Measurements from ENCODE around the gene GABARAP.

Gene GABARAP

DNA sequence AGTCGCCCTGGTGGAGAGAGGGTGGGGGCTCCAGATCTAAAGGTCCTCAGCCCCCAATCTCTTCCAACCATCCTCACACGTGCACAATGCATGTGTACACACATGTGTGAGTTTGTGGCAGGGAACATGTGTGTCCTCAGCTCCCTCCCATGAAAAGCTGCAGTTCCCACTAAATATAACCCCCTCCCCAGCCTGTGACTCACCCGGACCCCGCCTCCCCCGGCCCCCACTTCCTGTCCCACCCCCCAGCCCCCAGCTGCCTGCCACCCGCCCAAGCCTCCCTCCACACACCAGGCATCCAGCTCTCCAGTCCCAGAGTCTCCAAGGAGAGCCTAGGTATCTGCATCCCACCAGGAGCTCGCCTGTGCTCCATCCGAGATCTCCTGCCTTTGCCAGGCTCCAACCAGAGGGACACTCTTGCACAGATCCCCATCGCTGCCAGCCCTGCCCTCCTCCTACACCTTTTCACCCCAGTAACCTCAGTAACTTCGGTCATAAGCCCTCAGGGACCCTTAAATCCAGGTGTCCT lies 26.5 kb downstream of the GABARAP start:
- H3K4me3 ChIP-seq (ENCODE audit: low read depth, low read length), result peak overlapping the region; percentile 72
- TF ChIP-seq, protein P1, sequence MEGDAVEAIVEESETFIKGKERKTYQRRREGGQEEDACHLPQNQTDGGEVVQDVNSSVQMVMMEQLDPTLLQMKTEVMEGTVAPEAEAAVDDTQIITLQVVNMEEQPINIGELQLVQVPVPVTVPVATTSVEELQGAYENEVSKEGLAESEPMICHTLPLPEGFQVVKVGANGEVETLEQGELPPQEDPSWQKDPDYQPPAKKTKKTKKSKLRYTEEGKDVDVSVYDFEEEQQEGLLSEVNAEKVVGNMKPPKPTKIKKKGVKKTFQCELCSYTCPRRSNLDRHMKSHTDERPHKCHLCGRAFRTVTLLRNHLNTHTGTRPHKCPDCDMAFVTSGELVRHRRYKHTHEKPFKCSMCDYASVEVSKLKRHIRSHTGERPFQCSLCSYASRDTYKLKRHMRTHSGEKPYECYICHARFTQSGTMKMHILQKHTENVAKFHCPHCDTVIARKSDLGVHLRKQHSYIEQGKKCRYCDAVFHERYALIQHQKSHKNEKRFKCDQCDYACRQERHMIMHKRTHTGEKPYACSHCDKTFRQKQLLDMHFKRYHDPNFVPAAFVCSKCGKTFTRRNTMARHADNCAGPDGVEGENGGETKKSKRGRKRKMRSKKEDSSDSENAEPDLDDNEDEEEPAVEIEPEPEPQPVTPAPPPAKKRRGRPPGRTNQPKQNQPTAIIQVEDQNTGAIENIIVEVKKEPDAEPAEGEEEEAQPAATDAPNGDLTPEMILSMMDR (IDR thresholded peaks at IDR 0.05; ENCODE audit: low read depth, low read length), result no peak

DNA sequence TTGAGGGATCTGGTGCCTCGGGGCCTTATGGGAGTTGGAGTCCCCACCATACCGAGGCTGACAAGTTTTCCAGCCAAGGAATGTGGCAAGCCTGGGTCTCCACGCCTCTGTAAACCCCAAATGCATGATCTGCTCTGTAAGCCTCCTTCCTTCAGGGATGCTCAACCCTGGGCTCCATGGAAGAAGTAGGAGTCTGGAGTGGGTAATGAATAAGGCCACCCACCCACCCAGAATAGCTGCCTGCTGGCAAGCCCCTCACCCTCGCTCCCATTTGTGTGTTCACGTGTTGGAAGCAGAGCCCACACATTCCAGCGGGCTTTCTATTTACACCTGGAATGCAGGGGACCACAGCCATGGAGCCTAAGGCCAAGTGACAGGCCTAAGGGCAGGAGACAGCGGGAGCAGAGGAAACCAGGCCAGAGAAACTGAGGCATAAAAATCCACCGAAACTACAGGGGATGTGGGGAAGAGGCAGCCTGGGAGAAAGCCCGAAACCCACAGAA lies 27.1 kb downstream of the GABARAP start:
- TF ChIP-seq, protein P1 (IDR thresholded peaks at IDR 0.05; ENCODE audit: low read depth, low read length), result no peak
- peak overlapping the region; percentile 54 for H3K4me3 ChIP-seq (ENCODE audit: low read depth, low read length)

DNA sequence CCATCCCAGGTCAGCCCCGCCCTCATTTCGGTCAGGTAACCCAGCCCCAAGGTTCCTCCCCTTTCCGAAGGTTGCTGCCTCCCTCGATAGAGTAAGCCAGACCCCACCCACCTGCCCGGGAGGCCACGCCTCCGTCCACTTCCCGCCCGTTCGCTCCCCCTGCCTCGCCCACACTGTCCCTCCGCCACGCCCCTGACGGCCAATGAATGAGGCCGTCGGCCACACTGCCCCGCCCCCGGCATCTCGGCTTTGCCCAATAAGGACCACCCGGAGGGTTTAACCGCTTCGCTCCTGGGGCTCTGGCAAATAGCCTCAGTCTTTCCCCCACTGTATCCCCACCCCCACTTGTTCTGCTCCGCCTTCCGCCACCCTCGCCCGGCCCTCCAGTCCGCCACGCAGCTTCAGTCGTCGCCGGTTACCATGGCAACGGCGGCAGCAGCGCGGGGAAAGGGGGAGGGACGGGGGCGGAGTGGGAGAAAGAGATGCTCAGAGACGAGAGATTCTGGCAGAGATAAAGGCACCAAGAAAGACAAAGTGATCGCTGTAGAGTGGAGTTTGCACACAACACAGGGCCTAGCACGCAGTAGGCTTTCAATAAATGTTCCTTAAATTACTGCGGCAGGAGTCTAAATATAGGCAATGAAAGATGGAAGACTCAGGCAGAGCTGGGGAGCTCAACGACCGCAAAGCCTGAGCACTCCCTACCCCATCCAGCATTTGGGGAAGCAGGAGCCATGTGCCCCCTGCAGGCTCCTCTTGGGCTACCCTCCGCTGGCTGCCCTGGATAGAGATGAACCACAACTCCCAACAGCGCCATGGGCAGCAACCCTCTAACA lies 27.7 kb downstream of the GABARAP start:
- TF ChIP-seq, protein P1 (IDR thresholded peaks at IDR 0.05; ENCODE audit: low read depth, low read length), result peak; percentile 51
- H3K4me3 ChIP-seq (ENCODE audit: low read depth, low read length), result peak overlapping the region; percentile 54

DNA sequence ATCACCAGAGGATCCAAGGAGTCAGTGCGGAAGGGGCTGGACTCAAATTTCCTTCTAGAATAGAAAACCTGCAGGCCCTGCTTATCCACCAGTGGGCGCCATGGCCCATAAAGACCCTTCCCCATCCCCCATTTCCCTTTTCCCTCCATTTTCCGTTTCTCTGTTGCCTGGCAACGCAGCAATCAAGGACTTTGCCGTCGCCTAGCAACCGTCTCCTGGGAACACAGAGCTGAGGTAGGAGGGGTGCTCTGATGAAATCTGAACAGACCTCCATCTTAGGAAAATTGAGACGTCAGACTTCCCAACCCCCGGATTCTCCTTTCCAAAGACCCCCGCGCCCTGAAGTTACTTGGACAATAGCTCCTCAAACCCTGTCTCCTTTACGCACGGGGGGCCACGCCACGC lies 28.4 kb downstream of the GABARAP start:
- H3K4me3 ChIP-seq (ENCODE audit: low read depth, low read length), result peak overlapping the region; percentile 54
- TF ChIP-seq, protein P1 (IDR thresholded peaks at IDR 0.05; ENCODE audit: low read depth, low read length), result peak; percentile 34

DNA sequence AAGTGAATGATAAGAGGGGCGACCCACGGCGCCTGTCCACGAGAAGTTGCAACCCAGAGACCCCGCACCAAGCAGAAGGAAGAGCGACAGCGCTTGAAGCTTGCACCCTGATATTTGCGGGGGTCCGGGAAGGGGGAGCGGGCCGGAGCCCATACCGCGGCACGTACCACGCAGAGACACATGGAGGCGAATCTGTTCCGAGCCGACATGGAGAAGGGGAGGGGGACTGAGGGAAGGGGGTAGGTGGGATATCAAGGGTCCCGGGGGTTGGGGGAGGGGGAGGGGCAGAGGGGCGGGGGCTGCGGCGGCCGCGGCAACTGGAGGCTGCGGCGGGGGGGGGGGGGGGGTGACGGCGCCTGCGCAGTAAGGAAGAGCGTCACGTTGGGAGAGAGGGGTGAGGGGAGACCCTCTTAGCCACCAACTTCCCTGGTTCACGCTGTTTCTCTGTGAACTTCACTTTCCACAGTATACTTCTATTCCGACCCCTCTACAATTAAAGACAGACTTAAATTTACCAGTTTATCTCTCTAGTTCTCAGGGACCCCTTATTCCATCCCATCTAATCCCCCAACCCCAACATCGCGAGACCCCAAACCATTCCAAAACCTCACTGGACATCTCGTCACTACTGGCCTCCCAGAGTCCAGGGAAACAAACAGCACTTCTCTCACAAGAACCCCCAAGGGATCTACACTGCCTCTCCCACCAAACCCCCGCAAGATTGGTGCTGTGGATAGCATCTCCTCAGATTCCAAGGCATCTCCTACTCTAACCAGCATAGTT lies 30.6 kb downstream of the GABARAP start:
- TF ChIP-seq, protein P1 (IDR thresholded peaks at IDR 0.05; ENCODE audit: low read depth, low read length), result no peak
- H3K4me3 ChIP-seq (ENCODE audit: low read depth, low read length), result no peak overlapping the region

DNA sequence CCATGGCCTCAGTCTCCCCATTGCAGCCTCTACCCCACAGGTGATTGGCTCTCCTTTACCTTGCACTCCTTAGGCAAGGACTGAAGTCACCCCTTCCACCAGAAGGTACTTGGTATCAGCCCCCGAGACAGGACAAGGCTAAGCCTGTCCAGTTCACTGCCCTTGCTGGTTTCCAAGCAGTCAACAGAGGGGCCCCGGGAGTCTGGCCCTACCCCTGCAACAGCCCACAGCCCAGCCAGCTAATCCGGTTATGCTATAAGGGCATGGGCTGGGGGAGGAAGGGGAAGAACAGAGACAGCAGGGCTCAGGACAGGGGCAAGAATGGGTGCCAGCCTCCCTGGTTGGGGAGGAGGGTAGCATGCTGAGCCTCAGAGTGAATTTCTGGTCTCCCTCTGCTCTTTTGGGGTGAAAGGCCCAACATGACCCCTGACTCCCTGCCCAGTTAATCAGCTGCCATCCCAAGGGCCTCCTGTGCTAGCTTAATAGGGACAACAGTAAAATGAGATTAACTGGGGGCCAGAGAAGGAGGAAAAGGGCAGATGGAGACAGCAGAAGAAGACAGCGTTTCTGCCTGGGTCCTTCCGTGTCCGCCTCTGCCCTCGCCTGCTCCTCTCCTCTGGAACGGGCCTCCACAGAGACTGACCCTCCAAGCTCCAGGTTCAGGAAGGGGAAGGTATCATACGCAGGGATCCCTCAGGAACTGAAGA lies 33.3 kb downstream of the GABARAP start:
- TF ChIP-seq, protein P1 (IDR thresholded peaks at IDR 0.05; ENCODE audit: low read depth, low read length), result no peak
- H3K4me3 ChIP-seq (ENCODE audit: low read depth, low read length), result no peak overlapping the region
